Keratinocyte (primary cell): ENCODE measurements around the gene CUBN. TPM values are rescaled to one million over a fixed set of nuclear protein-coding genes. Genes with fewer than 3 reads are reported as not detected.

Experiments
- DNase-seq: peaks from one replicate; pipeline ENCODE4 v3.0.0-alpha.2; 2011; ENCODE audit warnings: low read depth, missing footprints, low spot score
- FAIRE-seq: peaks from 2 replicates; lab custom pipeline; 2011; peaks lifted over from hg19 to GRCh38; lab: Jason Lieb, UNC
- H2AFZ ChIP-seq: 2 replicates; pipeline ENCODE4 v1.6.0; 2012; ENCODE audit warnings: low read length, control low read depth, inconsistent platforms; ENCODE audit not compliant: control insufficient read depth
- H3K27ac ChIP-seq: 2 replicates; pipeline ENCODE4 v1.5.1; 2011; ENCODE audit warnings: low read length; ENCODE audit not compliant: control insufficient read depth, insufficient read depth
- H3K27me3 ChIP-seq: 3 replicates; pipeline ENCODE4 v1.6.0; 2011; ENCODE audit warnings: low read length; ENCODE audit not compliant: control insufficient read depth, insufficient read depth; ENCODE audit errors: extremely low read depth
- H3K36me3 ChIP-seq, 2 experiments: 2 replicates in 1 of 2; 3 replicates in 1 of 2; pipeline ENCODE4 v1.5.1; 2011; ENCODE audit warnings: low read length in 2 of 2, mild to moderate bottlenecking in 1 of 2; ENCODE audit not compliant: control insufficient read depth in 2 of 2, insufficient read depth in 2 of 2; ENCODE audit errors: extremely low read depth in 1 of 2
- H3K4me1 ChIP-seq: 3 replicates; pipeline ENCODE4 v1.5.1; 2011; ENCODE audit warnings: low read length; ENCODE audit not compliant: control insufficient read depth, insufficient read depth; ENCODE audit errors: extremely low read depth
- H3K4me2 ChIP-seq: 3 replicates; pipeline ENCODE4 v1.6.0; 2011; ENCODE audit warnings: low read depth, low read length; ENCODE audit not compliant: control insufficient read depth, insufficient read depth; ENCODE audit errors: extremely low read depth
- H3K4me3 ChIP-seq, 3 experiments: fragments of 200-600 bp in 1 of 3; sonication (generic) in 1 of 3; 2 replicates in 2 of 3; 3 replicates in 1 of 3; pipeline ENCODE4 v1.5.1; 2011 to 2016; ENCODE audit warnings: low read length in 3 of 3, mild to moderate bottlenecking in 3 of 3, control low read depth in 2 of 3, inconsistent platforms in 1 of 3, low read depth in 1 of 3, mixed read lengths in 1 of 3, mixed run types in 1 of 3, moderate library complexity in 1 of 3; ENCODE audit not compliant: control insufficient read depth in 2 of 3, insufficient read depth in 2 of 3; ENCODE audit errors: extremely low read depth in 1 of 3
- H3K79me2 ChIP-seq: 2 replicates; pipeline ENCODE4 v1.6.0; 2012; ENCODE audit warnings: low read length; ENCODE audit not compliant: control insufficient read depth, insufficient read depth
- H3K9ac ChIP-seq: 3 replicates; pipeline ENCODE4 v1.6.0; 2011; ENCODE audit warnings: low read length; ENCODE audit not compliant: control insufficient read depth, insufficient read depth; ENCODE audit errors: extremely low read depth
- H3K9me1 ChIP-seq: 3 replicates; pipeline ENCODE4 v1.6.0; 2011; ENCODE audit warnings: low read length; ENCODE audit not compliant: control insufficient read depth, insufficient read depth; ENCODE audit errors: extremely low read depth
- H3K9me3 ChIP-seq: 2 replicates; pipeline ENCODE4 v1.5.1; 2012; ENCODE audit warnings: low read depth, low read length; ENCODE audit not compliant: control insufficient read depth
- H4K20me1 ChIP-seq: 3 replicates; pipeline ENCODE4 v1.6.0; 2011; ENCODE audit warnings: low read length; ENCODE audit not compliant: control insufficient read depth, insufficient read depth; ENCODE audit errors: extremely low read depth
- CTCF ChIP-seq, 3 experiments: IDR thresholded peaks in 1 of 3; conservative IDR thresholded peaks in 1 of 3; optimal IDR thresholded peaks in 1 of 3; 2 replicates in 2 of 3; 3 replicates in 1 of 3; pipeline versions ENCODE3 to v1.5.1; 2011; ENCODE audit warnings: low read length in 3 of 3, mild to moderate bottlenecking in 3 of 3, moderate library complexity in 2 of 3, control low read depth in 1 of 3, inconsistent platforms in 1 of 3; ENCODE audit not compliant: insufficient read depth in 2 of 3; ENCODE audit errors: extremely low read depth in 1 of 3
- EZH2 ChIP-seq: IDR thresholded peaks from one replicate; pipeline ENCODE4 v1.6.1; 2012; ENCODE audit warnings: inconsistent platforms, mild to moderate bottlenecking, low read length, moderate library complexity
- dilution Hi-C: fragments of 300-500 bp; cut with MboI; formaldehyde crosslinking; loops from one replicate; pipeline ENCODE4 v1.7.0; 2020; ENCODE audit warnings: low sequenced_read_pairs; ENCODE audit not compliant: extremely low pct_ligation_motif_present
- polyA plus RNA-seq, 5 experiments: library from polyadenylated mRNA; depleted of rRNA in 3 of 5; stranded (reverse) in 3 of 5; stranded (forward) in 1 of 5; unstranded in 1 of 5; fragments of >200 nt; gene quantifications; 1 replicate in 1 of 5; 2 replicates in 3 of 5; 3 replicates in 1 of 5; pipeline versions ENCODE4 v1.2.1 to v1.2.3, GENCODE V29; 2011 to 2012; ENCODE audit warnings: missing spikeins in 2 of 5, low read depth in 1 of 5, low replicate concordance in 1 of 5

The CUBN gene
- polyA plus RNA-seq, 1 donor (not counting 4 experiments of a cell fraction or from before 2014, with no cell fraction given), result 0.07 TPM

- Histone ChIP-seq H3K79me2 (peaks cover 42% of the 10 kb centered on the region), H3K36me3 (peaks cover 0 to 4% of the 10 kb centered on the region in 2 experiments), H2AFZ (no peak overlapping the region), H3K4me1 (peaks cover 15% of the 10 kb centered on the region), H4K20me1 (no peaks in the 10 kb centered on the region), H3K4me3 (peak overlapping the region; percentile 86 to 95 (median 88)), H3K27me3 (no peaks in the 10 kb centered on the region), H3K9me3 (no peaks in the 10 kb centered on the region), H3K9me1 (no peaks in the 10 kb centered on the region), H3K27ac (peak overlapping the region; percentile 74), H3K4me2 (peak overlapping the region; percentile 94), H3K9ac (peak overlapping the region; percentile 85)
- TF ChIP-seq EZH2 (no peak), CTCF (optimal IDR thresholded peaks at IDR 0.05 in 1 of 3, IDR thresholded peaks at IDR 0.05 in 1 of 3, conservative IDR thresholded peaks at IDR 0.05 in 1 of 3; ENCODE audit: extremely low read depth in 1 of 3, insufficient read depth in 2 of 3, low read length in 3 of 3) (no peak)
- dilution Hi-C loops, result loop anchor here (25.0 kb wide), 1 partner anchor 929 kb away; no protein-coding TSS in a partner anchor
- DNase-seq (no peak), FAIRE-seq (no peak)
Measured at GRCh38 chr10:16816171-16816570, 313.4 kb downstream of the CUBN start.

- TF ChIP-seq CTCF (optimal IDR thresholded peaks at IDR 0.05 in 1 of 3, IDR thresholded peaks at IDR 0.05 in 1 of 3, conservative IDR thresholded peaks at IDR 0.05 in 1 of 3; ENCODE audit: extremely low read depth in 1 of 3, insufficient read depth in 2 of 3, low read length in 3 of 3), result no peak
- TF ChIP-seq EZH2, result no peak
Measured at GRCh38 chr10:16814012-16814411, 315.6 kb downstream of the CUBN start.

More at GRCh38 chr10:16814012-16814411, 315.6 kb downstream of the CUBN start:
- Histone ChIP-seq H3K4me2 (no peak overlapping the region), H4K20me1 (no peaks in the 10 kb centered on the region), H3K27me3 (no peaks in the 10 kb centered on the region), H3K9ac (no peak overlapping the region), H2AFZ (no peak overlapping the region), H3K9me3 (no peaks in the 10 kb centered on the region), H3K79me2 (peaks cover 54% of the 10 kb centered on the region), H3K4me3 (no peak overlapping the region), H3K4me1 (peaks cover 15% of the 10 kb centered on the region), H3K27ac (no peak overlapping the region), H3K36me3 (peaks cover 0 to 4% of the 10 kb centered on the region in 2 experiments), H3K9me1 (no peaks in the 10 kb centered on the region)
- DNase-seq (no peak), FAIRE-seq (no peak)
- dilution Hi-C loops, result loop anchor here (25.0 kb wide), 1 partner anchor 927 kb away; no protein-coding TSS in a partner anchor
